Type B pancreatic cell (in vitro differentiated cells): Measurements from ENCODE around the gene UROC1. TPM values are rescaled to one million over a fixed set of nuclear protein-coding genes. Genes with fewer than 3 reads are reported as not detected.
A peak's percentile ranks its signal among the peaks of the same experiment; 100 is the strongest.

Experiments used
- DNase-seq: peaks from one replicate; pipeline ENCODE4 v3.0.0; 2021; ENCODE audit warnings: mixed read lengths; ENCODE audit not compliant: unreplicated experiment; ENCODE audit errors: extremely low spot score
- H3K27ac Mint-ChIP-seq: 2 replicates; pipeline ENCODE4 v1.8.0; 2021; ENCODE audit warnings: mild to moderate bottlenecking, mixed read lengths
- H3K27me3 Mint-ChIP-seq: 2 replicates; pipeline ENCODE4 v1.8.0; 2021; ENCODE audit warnings: mixed read lengths
- H3K36me3 Mint-ChIP-seq: 2 replicates; pipeline ENCODE4 v1.8.0; 2021; ENCODE audit warnings: mixed read lengths
- H3K4me1 Mint-ChIP-seq: one replicate; pipeline ENCODE4 v1.8.0; 2021; ENCODE audit warnings: mixed read lengths; ENCODE audit not compliant: unreplicated experiment
- H3K4me3 Mint-ChIP-seq: 2 replicates; pipeline ENCODE4 v1.8.0; 2021; ENCODE audit warnings: mild to moderate bottlenecking, mixed read lengths
- H3K9me3 Mint-ChIP-seq: 2 replicates; pipeline ENCODE4 v1.8.0; 2021; ENCODE audit warnings: mixed read lengths
- total RNA-seq: library from RNA; stranded (reverse); gene quantifications from 2 replicates; pipeline ENCODE4 v1.2.1, GENCODE V29; 2021; ENCODE audit warnings: low replicate concordance
- TF ChIP-seq, protein P1 (sequence below): fragments of 200-600 bp; sonication (generic); conservative IDR thresholded peaks from 2 replicates; pipeline ENCODE4 v1.5.0; 2021; ENCODE audit warnings: antibody characterized with exemption, mild to moderate bottlenecking

UROC1 gene
- total RNA-seq, 1 donor from 2014 or later = not detected

GRCh38 chr3:126531051-126531330, 13.4 kb upstream of the UROC1 start:
- no peak for DNase-seq
- H3K4me3 Mint-ChIP-seq = no peak overlapping the region
- TF ChIP-seq, protein P1, sequence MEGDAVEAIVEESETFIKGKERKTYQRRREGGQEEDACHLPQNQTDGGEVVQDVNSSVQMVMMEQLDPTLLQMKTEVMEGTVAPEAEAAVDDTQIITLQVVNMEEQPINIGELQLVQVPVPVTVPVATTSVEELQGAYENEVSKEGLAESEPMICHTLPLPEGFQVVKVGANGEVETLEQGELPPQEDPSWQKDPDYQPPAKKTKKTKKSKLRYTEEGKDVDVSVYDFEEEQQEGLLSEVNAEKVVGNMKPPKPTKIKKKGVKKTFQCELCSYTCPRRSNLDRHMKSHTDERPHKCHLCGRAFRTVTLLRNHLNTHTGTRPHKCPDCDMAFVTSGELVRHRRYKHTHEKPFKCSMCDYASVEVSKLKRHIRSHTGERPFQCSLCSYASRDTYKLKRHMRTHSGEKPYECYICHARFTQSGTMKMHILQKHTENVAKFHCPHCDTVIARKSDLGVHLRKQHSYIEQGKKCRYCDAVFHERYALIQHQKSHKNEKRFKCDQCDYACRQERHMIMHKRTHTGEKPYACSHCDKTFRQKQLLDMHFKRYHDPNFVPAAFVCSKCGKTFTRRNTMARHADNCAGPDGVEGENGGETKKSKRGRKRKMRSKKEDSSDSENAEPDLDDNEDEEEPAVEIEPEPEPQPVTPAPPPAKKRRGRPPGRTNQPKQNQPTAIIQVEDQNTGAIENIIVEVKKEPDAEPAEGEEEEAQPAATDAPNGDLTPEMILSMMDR = no peak
- H3K36me3 Mint-ChIP-seq = no peaks in the 10 kb centered on the region
- peaks cover 10% of the 10 kb centered on the region for H3K4me1 Mint-ChIP-seq
- H3K27me3 Mint-ChIP-seq = peaks cover 50% of the 10 kb centered on the region
- no peaks in the 10 kb centered on the region for H3K9me3 Mint-ChIP-seq
- H3K27ac Mint-ChIP-seq = no peak overlapping the region

- Mint-ChIP-seq H3K27ac (no peak overlapping the region), H3K36me3 (no peaks in the 10 kb centered on the region), H3K4me1 (peaks cover 10% of the 10 kb centered on the region), H3K27me3 (peaks cover 52% of the 10 kb centered on the region), H3K4me3 (no peak overlapping the region), H3K9me3 (no peaks in the 10 kb centered on the region)
- TF ChIP-seq, protein P1 = no peak
- no peak for DNase-seq
These were observed 12.8 kb upstream of the UROC1 start for GRCh38 chr3:126530171-126531050.

DNA sequence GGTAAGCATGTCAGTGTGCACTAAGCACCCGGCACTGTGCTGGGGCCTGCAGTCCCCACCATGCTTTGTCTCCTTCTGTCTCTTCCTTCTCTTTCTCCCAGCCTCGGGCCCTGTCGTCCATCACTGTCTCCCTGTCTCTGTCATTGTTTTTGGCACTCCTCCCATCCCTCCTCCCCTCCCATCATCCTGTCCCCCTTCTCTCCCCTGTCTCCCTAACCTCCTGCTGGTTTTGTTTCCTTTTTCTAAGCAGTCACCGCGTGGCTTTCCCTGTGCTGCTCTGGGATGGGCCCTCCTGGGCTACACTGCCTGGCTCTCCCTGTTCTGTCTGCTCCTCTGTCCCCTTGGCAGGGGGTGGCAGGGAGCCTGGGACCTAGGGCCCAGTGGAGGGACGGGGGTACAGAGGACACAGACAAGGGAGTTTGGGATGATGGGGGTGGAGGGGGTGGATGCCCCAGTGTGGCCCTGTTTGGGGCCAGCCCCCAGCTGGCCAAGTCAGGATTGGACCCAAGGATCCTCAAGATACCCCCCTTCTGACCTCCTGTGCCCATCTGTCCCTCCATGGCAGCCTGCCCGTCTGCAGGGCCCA, 12.1 kb upstream of the UROC1 start:
- Mint-ChIP-seq H3K36me3 (no peaks in the 10 kb centered on the region), H3K9me3 (no peaks in the 10 kb centered on the region), H3K4me1 (peaks cover 10% of the 10 kb centered on the region), H3K27me3 (peaks cover 52% of the 10 kb centered on the region), H3K27ac (no peak overlapping the region), H3K4me3 (no peak overlapping the region)
- DNase-seq = no peak
- TF ChIP-seq, protein P1 = no peak

DNA sequence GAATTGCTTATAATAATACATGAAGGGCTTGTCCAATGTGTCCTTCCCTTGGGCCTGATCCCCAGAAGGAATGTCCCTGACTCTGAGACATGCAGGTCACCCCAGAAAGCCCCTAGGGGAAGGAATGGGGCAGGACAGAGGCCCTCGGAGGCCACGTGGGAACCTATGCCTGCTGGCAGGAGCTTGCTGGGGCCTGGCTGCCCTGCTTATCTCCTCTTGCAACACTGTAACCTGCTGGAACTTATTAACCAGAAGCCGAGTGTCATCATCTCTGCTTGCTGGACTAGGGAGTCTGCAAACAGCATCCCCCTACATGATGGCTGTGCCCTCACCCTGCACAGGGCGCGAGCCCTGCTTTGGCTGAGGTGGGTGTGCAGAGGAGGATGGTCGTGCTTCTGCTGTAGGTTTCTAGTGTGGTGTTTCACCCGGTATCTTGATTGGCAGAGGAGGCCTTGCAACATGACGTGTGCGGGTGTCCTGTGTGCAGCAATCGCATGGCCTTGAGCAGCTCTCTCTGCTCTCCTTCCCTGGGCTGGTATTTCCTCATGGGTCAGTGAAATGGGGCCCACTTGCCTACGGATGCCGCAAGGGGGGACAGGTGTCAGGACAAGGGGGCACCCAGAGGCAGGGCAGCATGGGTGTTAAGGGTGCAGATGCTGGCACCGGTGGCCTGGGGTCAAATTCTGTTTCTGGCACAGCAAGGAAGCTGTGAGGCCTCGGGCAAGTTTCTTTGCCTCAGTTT, 11.4 kb upstream of the UROC1 start:
- peaks cover 10% of the 10 kb centered on the region for H3K4me1 Mint-ChIP-seq
- H3K36me3 Mint-ChIP-seq = no peaks in the 10 kb centered on the region
- DNase-seq = no peak
- no peaks in the 10 kb centered on the region for H3K9me3 Mint-ChIP-seq
- H3K27me3 Mint-ChIP-seq = peaks cover 49% of the 10 kb centered on the region
- H3K4me3 Mint-ChIP-seq = no peak overlapping the region
- no peak overlapping the region for H3K27ac Mint-ChIP-seq
- TF ChIP-seq, protein P1 = no peak

- no peak overlapping the region for H3K4me3 Mint-ChIP-seq
- no peak for DNase-seq
- H3K9me3 Mint-ChIP-seq = no peaks in the 10 kb centered on the region
- H3K4me1 Mint-ChIP-seq = peaks cover 10% of the 10 kb centered on the region
- TF ChIP-seq, protein P1 = no peak
- no peaks in the 10 kb centered on the region for H3K36me3 Mint-ChIP-seq
- peaks cover 46% of the 10 kb centered on the region for H3K27me3 Mint-ChIP-seq
- H3K27ac Mint-ChIP-seq = peak overlapping the region; percentile 11
These were observed 10.8 kb upstream of the UROC1 start for GRCh38 chr3:126528419-126528799.
